Left kidney (tissue), 2 donors: ENCODE data around the gene CGREF1. TPM values are rescaled to one million over a fixed set of nuclear protein-coding genes. Genes with fewer than 3 reads are reported as not detected.
"Not testable (repeated sequence)": the region's sequence is repeated elsewhere in the genome, so short reads cannot be mapped to it uniquely, and the experiment has no call there.

Experiments
- DNase-seq: peaks from one replicate; pipeline ENCODE4 v3.0.0-alpha.2; 2013
- polyA plus RNA-seq: library from polyadenylated mRNA; unstranded; fragments of 120-200 nt; gene quantifications from one replicate; pipeline ENCODE4 v1.2.1, GENCODE V29; 2013; ENCODE audit not compliant: insufficient read length

Gene CGREF1
- polyA plus RNA-seq, 1 donor, result 5.4 TPM

GRCh38 chr2:27111392-27112078 is 7.4 kb downstream of the CGREF1 start:
- DNase-seq, result not testable (repeated sequence)

DNA sequence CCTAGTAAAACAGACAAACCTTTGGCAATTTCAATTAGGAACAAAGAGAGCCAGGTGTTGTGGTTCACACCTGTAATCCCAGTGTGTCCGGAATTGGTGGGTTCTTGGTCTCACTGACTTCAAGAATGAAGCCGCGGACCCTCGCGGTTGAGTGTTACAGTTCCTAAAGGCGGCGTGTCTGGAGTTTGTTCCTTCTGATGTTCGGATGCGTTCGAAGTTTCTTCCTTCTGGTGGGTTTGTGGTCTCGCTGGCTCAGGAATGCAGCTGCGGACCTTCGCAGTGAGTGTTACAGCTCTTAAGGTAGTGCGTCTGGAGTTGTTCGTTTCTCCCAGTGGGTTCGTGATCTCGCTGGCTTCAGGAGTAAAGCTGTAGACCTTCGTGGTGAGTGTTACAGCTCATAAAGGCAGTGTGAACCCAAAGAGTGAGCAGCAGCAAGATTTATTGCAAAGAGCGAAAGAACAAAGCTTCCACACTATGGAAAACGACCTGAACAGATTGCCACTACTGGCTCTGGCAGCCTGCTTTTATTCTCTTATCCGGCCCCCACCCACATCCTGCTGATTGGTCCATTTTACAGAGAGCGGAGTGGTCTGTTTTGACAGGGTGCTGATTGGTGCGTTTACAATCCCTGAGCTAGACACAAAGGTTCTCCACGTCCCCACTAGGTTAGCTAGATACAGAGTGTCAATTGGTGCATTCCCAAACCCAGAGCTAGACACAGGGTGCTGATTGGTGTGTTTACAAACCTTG is 8.2 kb downstream of the CGREF1 start:
- not testable (repeated sequence) for DNase-seq

DNA sequence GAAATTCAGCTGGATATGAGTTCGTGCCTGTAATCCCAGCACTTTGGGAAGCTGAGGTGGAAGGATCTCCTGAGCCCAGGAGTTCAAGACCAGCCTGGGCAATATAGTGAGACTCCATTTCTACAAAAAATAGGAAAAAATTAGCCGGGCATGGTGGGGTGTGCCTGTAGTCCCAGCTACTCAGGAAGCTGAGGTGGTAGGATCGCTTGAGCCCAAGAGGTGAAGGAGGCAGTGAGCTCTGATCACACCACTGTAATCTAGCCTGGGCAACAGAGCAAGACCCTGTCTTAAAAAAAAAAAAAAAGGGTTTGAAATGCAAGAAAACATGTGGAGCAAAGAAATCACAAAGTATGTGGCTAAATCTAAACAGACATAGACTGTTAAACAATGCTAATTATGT is 9.8 kb downstream of the CGREF1 start:
- no peak for DNase-seq

DNA sequence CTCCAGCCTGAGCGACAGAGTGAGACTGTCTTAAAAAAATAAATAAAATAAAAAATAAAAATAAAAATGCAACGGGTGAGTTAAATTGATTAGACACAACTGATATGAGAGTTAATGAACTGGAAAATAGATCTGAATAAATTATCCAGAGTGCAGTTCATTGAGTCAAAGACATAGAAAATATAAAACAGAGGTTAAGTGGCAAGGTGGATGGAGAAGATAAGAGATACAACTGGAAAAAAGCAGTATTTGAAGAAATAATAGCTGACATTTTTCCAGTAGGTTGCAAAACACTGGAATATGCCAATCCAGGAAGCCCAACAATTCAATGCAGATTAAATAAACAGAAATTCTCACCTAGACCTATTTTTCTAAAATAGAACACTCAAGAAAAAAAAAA is 10.7 kb downstream of the CGREF1 start:
- no peak for DNase-seq

GRCh38 chr2:27105981-27106380 is 12.9 kb downstream of the CGREF1 start:
- DNase-seq, result no peak

DNA sequence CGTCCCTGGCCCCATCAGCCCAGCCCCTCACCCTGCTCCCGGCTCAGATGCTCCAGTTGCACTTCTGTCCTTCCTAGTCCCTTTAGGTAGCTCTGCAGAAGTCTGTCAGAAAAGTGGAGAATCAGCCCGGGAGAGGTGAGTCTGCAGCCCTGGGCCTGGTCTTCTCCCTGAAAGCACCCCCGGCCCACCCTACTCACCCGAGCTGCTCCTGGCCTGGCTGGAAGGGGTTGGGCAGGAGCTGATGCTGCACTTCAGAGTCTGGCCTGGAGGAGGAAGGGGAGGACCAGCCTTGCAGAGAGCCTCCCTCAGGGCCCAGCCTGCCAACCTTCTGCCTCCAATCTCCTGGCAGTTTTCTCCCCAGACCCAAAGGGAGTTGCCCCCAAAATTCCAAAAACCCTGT is 16.6 kb downstream of the CGREF1 start:
- no peak for DNase-seq

DNA sequence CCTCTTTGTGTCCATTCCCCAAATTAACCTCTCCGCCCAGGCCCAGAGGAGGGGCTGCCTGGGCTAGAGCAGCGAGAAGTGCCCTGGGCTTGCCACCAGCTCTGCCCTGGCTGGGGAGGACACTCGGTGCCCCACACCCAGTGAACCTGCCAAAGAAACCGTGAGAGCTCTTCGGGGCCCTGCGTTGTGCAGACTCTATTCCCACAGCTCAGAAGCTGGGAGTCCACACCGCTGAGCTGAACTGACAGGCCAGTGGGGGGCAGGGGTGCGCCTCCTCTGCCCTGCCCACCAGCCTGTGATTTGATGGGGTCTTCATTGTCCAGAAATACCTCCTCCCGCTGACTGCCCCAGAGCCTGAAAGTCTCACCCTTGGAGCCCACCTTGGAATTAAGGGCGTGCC is 18.9 kb downstream of the CGREF1 start:
- DNase-seq, result no peak

DNA sequence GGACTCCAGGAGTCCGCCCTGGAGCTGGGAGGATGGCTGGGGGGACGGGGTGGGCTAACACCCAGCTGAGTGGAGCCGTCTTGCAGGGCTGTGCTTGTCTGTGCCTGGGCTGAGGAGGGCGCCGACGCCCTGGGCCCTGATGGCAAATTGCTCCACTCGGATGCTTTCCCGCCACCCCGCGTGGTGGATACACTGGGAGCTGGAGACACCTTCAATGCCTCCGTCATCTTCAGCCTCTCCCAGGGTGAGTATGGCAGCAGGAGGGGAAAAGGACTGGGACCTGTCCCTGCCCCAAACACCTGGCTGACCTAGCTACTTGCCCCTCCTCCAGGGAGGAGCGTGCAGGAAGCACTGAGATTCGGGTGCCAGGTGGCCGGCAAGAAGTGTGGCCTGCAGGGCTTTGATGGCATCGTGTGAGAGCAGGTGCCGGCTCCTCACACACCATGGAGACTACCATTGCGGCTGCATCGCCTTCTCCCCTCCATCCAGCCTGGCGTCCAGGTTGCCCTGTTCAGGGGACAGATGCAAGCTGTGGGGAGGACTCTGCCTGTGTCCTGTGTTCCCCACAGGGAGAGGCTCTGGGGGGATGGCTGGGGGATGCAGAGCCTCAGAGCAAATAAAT is 19.5 kb downstream of the CGREF1 start:
- no peak for DNase-seq

- DNase-seq, result no peak
These were observed 21.6 kb downstream of the CGREF1 start for GRCh38 chr2:27097341-27097740.

- DNase-seq, result no peak
These were observed 22.1 kb downstream of the CGREF1 start for GRCh38 chr2:27096748-27097297.

DNA sequence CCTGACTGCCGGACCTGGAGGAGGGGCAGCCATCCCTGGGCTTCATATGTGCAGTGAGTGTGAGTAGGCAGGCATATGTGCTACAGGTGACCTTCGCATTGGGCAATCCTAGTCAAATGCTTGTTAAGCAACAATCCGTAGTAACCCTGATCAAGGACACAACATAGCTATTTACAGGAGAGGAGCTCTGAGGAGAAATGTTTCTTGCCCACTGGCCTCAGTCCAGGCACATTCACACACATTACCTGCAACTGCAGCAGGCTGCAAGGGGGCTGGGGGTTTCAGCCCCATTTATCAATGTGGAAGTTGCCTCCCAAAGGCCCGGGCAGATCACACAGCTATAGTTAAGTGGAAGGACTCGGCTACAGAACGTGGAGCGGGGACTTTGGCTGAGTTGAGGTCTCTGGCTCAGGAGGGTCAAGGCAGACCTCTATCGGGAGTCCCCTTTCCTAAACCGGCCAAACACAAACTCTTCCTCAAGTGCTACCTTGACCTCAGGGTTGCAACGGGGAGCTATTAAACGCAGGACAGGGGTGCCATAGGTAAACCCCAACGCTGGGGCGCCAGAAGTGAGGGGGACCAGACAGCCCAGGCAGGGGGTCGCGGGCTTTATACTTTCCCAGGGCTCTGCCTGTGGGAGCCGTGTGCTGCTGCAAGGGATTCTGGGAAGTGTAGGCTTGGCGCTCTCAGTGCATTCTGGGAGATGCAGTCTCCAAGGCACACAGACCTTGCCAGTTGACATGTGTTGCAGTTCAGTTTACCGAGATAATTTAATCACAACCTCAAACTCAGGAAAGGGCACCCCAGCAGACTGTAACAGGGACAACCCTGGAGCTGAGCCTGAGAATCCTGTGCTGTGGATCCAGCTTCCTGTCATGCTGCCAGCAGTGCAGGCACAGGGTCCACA is 22.9 kb downstream of the CGREF1 start:
- DNase-seq, result no peak

DNA sequence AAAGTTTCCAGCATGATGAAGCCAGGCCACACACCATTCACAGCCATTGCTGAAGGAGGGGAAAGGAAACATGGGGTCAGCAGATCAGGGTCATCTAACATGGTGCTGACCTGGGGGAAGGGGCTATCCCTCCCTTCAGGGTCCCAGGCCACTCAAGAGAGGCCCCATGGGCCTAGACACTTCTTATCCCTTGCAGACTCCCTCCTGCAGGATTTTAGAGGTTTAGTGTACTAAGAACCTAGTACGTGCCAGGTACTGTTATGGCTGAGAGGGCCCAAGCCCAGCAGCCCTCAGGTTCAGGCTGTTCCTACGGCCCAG is 23.5 kb downstream of the CGREF1 start:
- no peak for DNase-seq

DNA sequence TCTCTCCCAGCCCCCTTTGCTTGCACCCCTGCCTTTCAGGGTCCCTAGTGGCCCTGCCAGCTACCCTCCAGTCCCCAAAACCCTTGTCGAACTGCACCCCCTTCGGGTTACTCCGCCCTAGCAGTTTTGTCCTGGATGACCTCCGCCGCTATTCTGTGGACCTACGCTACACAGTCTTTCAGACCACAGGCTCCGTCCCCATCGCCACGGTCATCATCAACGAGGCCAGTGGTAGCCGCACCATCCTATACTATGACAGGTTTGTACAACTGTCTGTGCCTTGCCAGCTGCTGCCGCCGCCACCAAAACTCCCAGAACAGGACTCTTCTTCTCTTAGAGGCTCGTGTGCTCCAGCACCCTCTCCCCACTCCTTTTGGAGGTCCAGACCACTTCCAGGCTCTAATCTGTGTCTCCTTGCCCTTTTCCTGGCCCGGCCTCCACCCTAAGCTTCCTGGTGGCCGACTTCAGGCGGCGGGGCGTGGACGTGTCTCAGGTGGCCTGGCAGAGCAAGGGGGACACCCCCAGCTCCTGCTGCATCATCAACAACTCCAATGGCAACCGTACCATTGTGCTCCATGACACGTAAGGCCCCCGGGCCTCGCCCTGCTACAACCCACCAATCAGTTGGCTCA is 24.5 kb downstream of the CGREF1 start:
- DNase-seq, result no peak

DNA sequence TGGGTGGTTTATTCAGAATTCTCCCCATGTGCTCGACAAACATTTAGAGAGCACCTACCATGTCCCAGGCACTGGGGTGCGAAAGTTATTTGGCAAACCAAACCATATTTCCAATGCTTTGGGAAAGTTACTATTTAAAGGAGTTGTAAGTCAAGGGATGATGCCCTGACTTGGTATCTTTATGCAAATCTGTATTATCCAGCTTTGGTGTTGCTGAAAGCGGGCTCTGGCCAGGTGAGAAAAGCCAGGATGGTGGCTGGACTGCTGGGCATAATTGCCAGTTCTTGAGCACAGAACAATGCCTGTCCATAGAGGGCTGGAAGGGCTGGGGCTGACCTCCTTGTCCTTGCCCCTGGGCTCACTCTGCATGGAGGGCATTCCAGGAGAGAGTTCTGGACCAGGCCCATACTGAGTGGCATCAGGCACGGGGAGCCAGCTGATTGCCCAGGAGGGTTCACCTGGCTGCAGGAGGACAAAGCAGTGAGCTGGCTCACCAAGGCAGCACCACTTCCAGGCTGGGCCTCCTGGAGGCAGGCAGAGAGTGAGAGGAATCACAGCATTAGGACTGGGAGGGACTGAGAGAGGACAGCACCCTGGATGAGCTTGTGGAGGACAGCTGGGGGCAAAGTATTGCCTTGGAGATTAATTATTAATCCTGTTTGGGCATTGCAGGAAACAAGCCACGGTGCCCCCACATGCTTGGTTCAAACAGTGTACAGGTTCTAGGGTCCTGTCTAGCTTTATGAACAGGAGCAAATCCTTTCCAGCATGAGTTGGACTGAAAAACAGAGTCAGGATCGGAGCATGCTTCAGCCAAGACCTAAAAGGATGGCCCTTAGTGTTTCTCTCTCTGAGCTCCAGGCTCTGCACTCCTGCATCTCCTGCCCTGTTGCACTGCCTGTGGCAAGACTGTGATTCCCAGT is 25.2 kb downstream of the CGREF1 start:
- no peak for DNase-seq

DNA sequence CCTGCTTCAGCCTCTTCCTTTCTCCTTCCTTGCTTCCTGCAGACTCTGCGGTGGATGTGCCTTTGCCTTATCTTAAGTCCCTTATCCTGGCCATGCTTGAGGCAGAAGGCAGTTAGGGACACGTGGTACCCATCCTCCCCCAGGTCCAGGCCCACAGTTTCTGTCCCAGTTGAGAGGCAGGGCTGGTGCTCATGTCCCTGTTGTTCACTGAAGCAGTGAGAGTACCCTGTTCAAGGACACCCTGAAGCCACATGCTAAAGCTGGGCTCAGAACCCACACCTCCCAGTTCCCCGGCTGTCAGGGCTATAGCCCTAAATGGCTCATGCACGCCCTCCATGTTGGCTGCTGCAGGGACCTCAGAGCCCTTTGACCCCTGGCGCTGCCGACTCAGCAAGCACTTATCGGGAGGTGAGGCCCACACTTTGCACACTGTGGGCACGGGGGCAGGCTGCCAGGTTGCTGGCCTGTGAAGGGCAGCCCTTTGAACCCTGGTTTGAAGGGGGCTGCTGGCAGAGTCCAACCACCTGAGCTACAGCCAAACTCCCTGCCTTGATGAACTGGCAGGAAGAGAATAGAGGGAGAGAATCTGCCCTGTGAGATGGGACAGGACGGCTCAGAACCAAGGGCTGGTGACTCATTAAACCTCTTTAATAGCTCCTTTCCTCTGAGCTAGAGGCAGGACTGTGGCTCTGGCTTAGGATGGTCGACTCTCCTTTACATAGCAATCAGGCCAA is 26.1 kb downstream of the CGREF1 start:
- no peak for DNase-seq

DNA sequence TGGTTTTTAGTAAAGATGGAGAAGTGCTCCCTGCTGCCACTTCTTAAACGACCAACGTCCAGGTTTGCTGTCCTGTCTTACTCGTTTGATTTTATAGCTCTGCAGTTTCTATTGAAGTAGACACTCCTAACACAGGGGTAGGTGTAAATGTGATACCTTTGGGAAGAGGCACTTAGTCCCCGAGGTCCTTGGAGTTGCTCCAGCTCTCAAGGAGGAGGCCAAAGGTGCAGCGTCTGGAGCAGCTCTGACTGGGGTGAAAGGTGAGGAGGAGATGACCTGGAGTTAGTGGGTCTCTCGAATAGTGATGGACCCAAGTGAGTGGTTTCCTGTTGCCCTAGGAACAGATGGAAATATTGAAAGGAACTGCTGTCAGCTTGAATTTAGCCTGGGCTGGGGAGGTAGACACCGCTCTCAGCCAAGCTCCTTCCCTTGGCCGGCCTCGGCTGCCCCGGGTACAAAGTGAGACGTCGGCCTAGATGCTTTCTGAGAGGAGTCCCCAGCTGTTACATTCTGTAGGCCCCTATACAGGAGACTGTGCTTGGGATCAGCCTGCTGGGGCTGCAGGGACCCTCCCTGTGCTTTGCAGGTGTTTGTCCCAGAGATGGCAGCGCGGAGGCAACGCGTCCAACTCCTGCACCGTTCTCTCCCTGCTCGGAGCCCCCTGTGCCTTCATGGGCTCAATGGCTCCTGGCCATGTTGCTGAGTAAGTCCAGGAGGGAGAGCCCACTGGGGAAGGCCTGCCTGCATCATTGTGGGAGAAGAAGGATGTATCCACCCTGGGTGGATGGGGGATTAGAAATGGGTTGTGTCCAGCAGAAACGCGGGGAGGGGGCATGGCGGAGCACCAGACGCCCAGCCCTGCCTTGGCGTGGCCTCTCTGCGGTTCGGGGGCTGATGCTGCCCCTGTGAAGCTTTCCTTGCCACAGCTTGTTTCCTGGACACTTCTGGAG is 26.9 kb downstream of the CGREF1 start:
- DNase-seq, result no peak

GRCh38 chr2:27089111-27089954 is 29.6 kb downstream of the CGREF1 start:
- no peak for DNase-seq

DNA sequence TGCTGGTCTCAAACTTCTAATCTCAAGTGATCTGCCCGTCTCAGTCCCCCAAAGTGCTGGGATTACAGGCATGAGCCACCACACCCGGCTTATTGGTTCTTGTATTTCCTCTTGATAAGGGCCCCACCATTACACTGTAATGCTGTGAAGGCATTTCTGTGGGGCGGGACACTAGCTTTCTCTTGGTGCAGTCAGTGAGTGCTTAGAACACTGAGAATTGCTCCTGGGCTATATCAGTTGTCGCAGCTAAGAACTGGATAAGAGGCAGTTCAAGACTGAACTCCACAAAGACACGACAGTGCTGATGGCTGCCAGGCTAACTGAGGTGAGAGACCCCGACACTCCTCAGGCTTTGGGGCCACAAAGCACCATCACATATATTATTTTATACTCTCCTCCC is 30.3 kb downstream of the CGREF1 start:
- no peak for DNase-seq
